ENCODE measurements around the gene EDN2.

The EDN2 gene

GRCh38 chr1:41461790-41462679, 22.4 kb downstream of the EDN2 start:
- DNase-seq: no peak

GRCh38 chr1:41456847-41457540, 27.5 kb downstream of the EDN2 start:
- DNase-seq: no peak

- DNase-seq: no peak
These were observed 28.8 kb downstream of the EDN2 start for GRCh38 chr1:41455479-41456332.

- DNase-seq: no peak
These were observed 30.1 kb downstream of the EDN2 start for GRCh38 chr1:41454406-41454805.

GRCh38 chr1:41452704-41453290, 31.7 kb downstream of the EDN2 start:
- no peak for DNase-seq

- no peak for DNase-seq
These were observed 33.7 kb downstream of the EDN2 start for GRCh38 chr1:41450747-41451285.

- DNase-seq: no peak
These were observed 35.1 kb downstream of the EDN2 start for GRCh38 chr1:41449326-41449921.

- no peak for DNase-seq
These were observed 35.7 kb downstream of the EDN2 start for GRCh38 chr1:41448821-41449220.

GRCh38 chr1:41447995-41448770, 36.3 kb downstream of the EDN2 start:
- no peak for DNase-seq

- DNase-seq: no peak
These were observed 37.5 kb downstream of the EDN2 start for GRCh38 chr1:41446851-41447610.

- no peak for DNase-seq
These were observed 39.7 kb downstream of the EDN2 start for GRCh38 chr1:41444785-41445184.

- DNase-seq: peak in 1 of 2 experiments; percentile 13
These were observed 40.2 kb downstream of the EDN2 start for GRCh38 chr1:41444246-41444645.

- no peak for DNase-seq
These were observed 41.7 kb downstream of the EDN2 start for GRCh38 chr1:41442697-41443251.

- DNase-seq: no peak
These were observed 44.0 kb downstream of the EDN2 start for GRCh38 chr1:41440321-41441085.

- no peak for DNase-seq
These were observed 45.2 kb downstream of the EDN2 start for GRCh38 chr1:41439234-41439633.

GRCh38 chr1:41438711-41439110, 45.8 kb downstream of the EDN2 start:
- no peak for DNase-seq

GRCh38 chr1:41437011-41437355, 47.5 kb downstream of the EDN2 start:
- no peak for DNase-seq

GRCh38 chr1:41436281-41437010, 48.0 kb downstream of the EDN2 start:
- DNase-seq: no peak
